K562 (cell line): ENCODE results near the gene POU3F1. TPM values are rescaled to one million over a fixed set of nuclear protein-coding genes. Genes with fewer than 3 reads are reported as not detected.

Experiments used
- ATAC-seq: fragments of 200-7000 bp; cut with Tn5 transposase; 3 replicates; pipeline ENCODE4 v1.9.1; 2020; ENCODE audit warnings: moderate library complexity
- BruUV-seq: library from RNA; stranded (reverse); fragments of 400-500 nt; replicated peaks from 2 replicates; lab custom pipeline; 2021; lab: Mats Ljungman, UMichigan
- CTCF ChIA-PET: fragments of 300-600 bp; formaldehyde crosslinking; extraction: SDS; loops from one replicate; lab custom pipeline; 2021; ENCODE audit warnings: low intra/inter-chr PET ratio; lab: Yijun Ruan, JAX
- POLR2A ChIA-PET: fragments of 300-600, 350-650 bp; sonication (Branson Sonifier 250); formaldehyde crosslinking; extraction: SDS; loops from one replicate; lab custom pipeline; 2021; ENCODE audit warnings: antibody characterized with exemption, inconsistent platforms; lab: Yijun Ruan, JAX
- DNase-seq, 4 experiments: peaks; one replicate each; pipeline versions ENCODE4 v3.0.0 to v3.0.0-alpha.2; 2011 to 2018; ENCODE audit warnings: low spot score in 3 of 4, mixed read lengths in 3 of 4; ENCODE audit errors: extremely low read depth in 1 of 4
- FAIRE-seq: peaks from 2 replicates; lab custom pipeline; 2011; peaks lifted over from hg19 to GRCh38; lab: Jason Lieb, UNC
- H2AFZ ChIP-seq: 2 replicates; pipeline ENCODE4 v1.6.0; 2011; ENCODE audit warnings: low read depth, low read length, control low read depth, inconsistent platforms
- H3K27ac ChIP-seq: fragments of 200-600 bp; 3 replicates; pipeline ENCODE4 v1.8.0; 2011; ENCODE audit warnings: low read depth, mild to moderate bottlenecking, control low read depth, inconsistent platforms, low read length, moderate library complexity, mixed read lengths; ENCODE audit errors: extremely low read depth
- H3K27me3 ChIP-seq, 2 experiments: fragments of 300-600 bp in 1 of 2; 2 replicates in 1 of 2; 3 replicates in 1 of 2; pipeline versions ENCODE4 v1.6.0 to v1.8.0; 2011; ENCODE audit warnings: inconsistent platforms in 2 of 2, low read length in 2 of 2, mild to moderate bottlenecking in 1 of 2, mixed read lengths in 1 of 2, moderate library complexity in 1 of 2; ENCODE audit not compliant: control insufficient read depth in 2 of 2, insufficient read depth in 2 of 2
- H3K36me3 ChIP-seq: fragments of 300-600 bp; 3 replicates; pipeline ENCODE4 v1.8.0; 2011; ENCODE audit warnings: mild to moderate bottlenecking, low read length, inconsistent platforms; ENCODE audit not compliant: control insufficient read depth, insufficient read depth
- H3K4me1 ChIP-seq, 2 experiments: fragments of 200-600 bp in 1 of 2; replicated peaks in 1 of 2; 2 replicates in 1 of 2; 3 replicates in 1 of 2; pipeline versions ENCODE4 v1.5.1 to v1.8.0; 2011; ENCODE audit warnings: inconsistent platforms in 2 of 2, low read length in 2 of 2, mild to moderate bottlenecking in 1 of 2, mixed read lengths in 1 of 2, moderate library complexity in 1 of 2; ENCODE audit not compliant: control insufficient read depth in 2 of 2, insufficient read depth in 2 of 2
- H3K4me2 ChIP-seq: 2 replicates; pipeline ENCODE4 v1.6.1; 2011; ENCODE audit warnings: low read length, control low read depth, inconsistent platforms, mixed read lengths; ENCODE audit not compliant: insufficient read depth
- H3K4me3 ChIP-seq: fragments of 200-600 bp; sonication (generic), shearing (Covaris generic); 2 replicates; pipeline ENCODE4 v1.5.1; 2016; ENCODE audit warnings: control low read depth, inconsistent platforms
- H3K79me2 ChIP-seq: fragments of 200-600 bp; 3 replicates; pipeline ENCODE4 v1.8.0; 2011; ENCODE audit warnings: low read length, inconsistent platforms; ENCODE audit not compliant: control insufficient read depth, insufficient read depth
- H3K9ac ChIP-seq, 2 experiments: 2 replicates each; pipeline versions ENCODE4 v1.6.0 to v1.6.1; 2011; ENCODE audit warnings: low read depth in 2 of 2, low read length in 2 of 2, control low read depth in 1 of 2, inconsistent platforms in 1 of 2, mild to moderate bottlenecking in 1 of 2, mixed read lengths in 1 of 2; ENCODE audit not compliant: insufficient read depth in 1 of 2
- H3K9me1 ChIP-seq: one replicate; pipeline ENCODE4 v1.6.0; 2011; ENCODE audit warnings: inconsistent platforms, mild to moderate bottlenecking, low read length, moderate library complexity; ENCODE audit not compliant: control insufficient read depth, insufficient read depth
- H3K9me3 ChIP-seq: replicated peaks from 2 replicates; pipeline ENCODE4 v1.5.1; 2011; ENCODE audit warnings: low read depth, low read length, inconsistent platforms; ENCODE audit not compliant: control insufficient read depth, insufficient read depth
- H4K20me1 ChIP-seq: replicated peaks from 2 replicates; pipeline ENCODE4 v1.6.1; 2011; ENCODE audit warnings: low read length, inconsistent platforms, mixed read lengths; ENCODE audit not compliant: control insufficient read depth, insufficient read depth
- EGR1 ChIP-seq: fragments of 450-650 bp; conservative IDR thresholded peaks from 2 replicates; pipeline ENCODE4 v1.6.1; 2017; ENCODE audit warnings: mild to moderate bottlenecking
- EHMT2 ChIP-seq: fragments of 450-650 bp; IDR thresholded peaks from 2 replicates; pipeline ENCODE4 v1.6.1; 2018; ENCODE audit warnings: antibody characterized with exemption
- TFAM ChIP-seq: fragments of 250-450 bp; sonication (Bioruptor Pico); conservative IDR thresholded peaks from 2 replicates; pipeline ENCODE4 v1.5.0; 2021; ENCODE audit warnings: mild to moderate bottlenecking, moderate library complexity
- UBTF ChIP-seq, 2 experiments: IDR thresholded peaks; 2 replicates each; pipeline ENCODE4 v1.6.1; 2012; ENCODE audit warnings: improper control_type of control experiment in 2 of 2, low read depth in 2 of 2, low read length in 2 of 2, borderline replicate concordance in 1 of 2
- ZNF197 ChIP-seq: fragments of 200-800 bp; sonication (Bioruptor generic); IDR thresholded peaks from 2 replicates; pipeline ENCODE4 v1.6.1; 2016; ENCODE audit warnings: low read depth, missing genetic modification characterization, missing compliant biosample characterization
- ZNF583 ChIP-seq: fragments of 250-450 bp; sonication (Bioruptor Pico); IDR thresholded peaks from 2 replicates; pipeline ENCODE4 v1.4.0; 2020
- ZNF695 ChIP-seq: fragments of 450-650 bp; formaldehyde crosslinking; IDR thresholded peaks from 2 replicates; pipeline ENCODE4 v1.4.0; 2020; ENCODE audit warnings: mild to moderate bottlenecking, moderate library complexity
- WGBS: fragments of 100-300 bp; shearing (Covaris generic); methylation state at CpG from one replicate; pipeline ENCODE4 v1.1.6; 2016; ENCODE audit warnings: low coverage, mixed read lengths; ENCODE audit not compliant: insufficient coverage; ENCODE audit errors: missing lambda C conversion rate; 5-methylcytosine and 5-hydroxymethylcytosine counted together
- in situ Hi-C: fragments of 300-500 bp; cut with MboI; formaldehyde crosslinking; loops from 4 replicates; pipeline ENCODE4 v1.15.0; 2018; ENCODE audit warnings: inconsistent platforms, mixed read lengths
- intact Hi-C: fragments of 100-400 bp; cut with micrococcal nuclease; formaldehyde crosslinking; loops from 2 replicates; pipeline ENCODE4 v1.14.2; 2022
- polyA plus RNA-seq, 8 experiments: library from polyadenylated mRNA; depleted of rRNA in 4 of 8; stranded (reverse) in 5 of 8; unstranded in 3 of 8; fragments of >200 nt; fragmentation: Nextera tagmentation in 2 of 8; fragmentation: Illumina TruSeq in 1 of 8; extraction: Ambion mirVana in 2 of 8; extraction: Trizol in 1 of 8; gene quantifications; 2 replicates each; pipeline versions ENCODE4 v1.2.1 to v1.2.3, GENCODE V29; 2011 to 2014; ENCODE audit warnings: inconsistent platforms in 1 of 8, missing spikeins in 1 of 8
- total RNA-seq, 7 experiments: library from RNA; depleted of rRNA in 6 of 7; stranded (reverse); fragments of >200 nt in 6 of 7; fragmentation: Illumina TruSeq in 2 of 7; extraction: Trizol in 2 of 7; gene quantifications; 2 replicates each; pipeline versions ENCODE4 v1.2.1 to v1.2.3, GENCODE V29; 2011 to 2021; ENCODE audit warnings: low replicate concordance in 1 of 7

POU3F1 gene
- total and polyA plus RNA-seq, 9 of the 15 experiments (the other 6 are each of a cell fraction or from before 2014, with no cell fraction given), result 0.09 TPM; not detected in 8

- no peak overlapping the region for H3K4me2 ChIP-seq
- H3K79me2 ChIP-seq, result no peaks in the 10 kb centered on the region
- ChIA-PET CTCF (no interaction called here), POLR2A (interaction anchor here (0.6 to 5.7 kb wide), 5 partner anchors 12 to 499 kb away, joined by 3 to 43 read pairs (median 4); no protein-coding TSS in a partner anchor)
- WGBS, result 21% methylated on average over 21 of the region's 21 CpGs
- H3K4me1 ChIP-seq, result peaks cover 6 to 24% of the 10 kb centered on the region in 2 experiments; a peak in 4 of 5 replicates
- peaks cover 25 to 48% of the 10 kb centered on the region in 2 experiments; a peak in 4 of 5 replicates for H3K27me3 ChIP-seq
- H4K20me1 ChIP-seq, result peaks cover 8% of the 10 kb centered on the region; the same call in 1 of the 2 replicates
- ATAC-seq (no peak), DNase-seq (no peak), FAIRE-seq (no peak)
- H3K9me3 ChIP-seq, result no peaks in the 10 kb centered on the region
- in situ Hi-C loops (loop anchor here (5.0 to 25.0 kb wide), 2 partner anchors 545 to 790 kb away; no protein-coding TSS in a partner anchor), intact Hi-C loops (loop anchor here (10.0 kb wide), 1 partner anchor 543 kb away; no protein-coding TSS in a partner anchor)
- no peak overlapping the region for H3K4me3 ChIP-seq
- no peak overlapping the region for H2AFZ ChIP-seq
- BruUV-seq, result no TSS peak
- no peak for TF ChIP-seq ZNF197 (CRISPR knock-in tag)
- TF ChIP-seq TFAM (CRISPR knock-in tag), result no peak
- 0 out of 2 replicates have a peak, but pooled peaks have one; percentile 18 for TF ChIP-seq EGR1
- TF ChIP-seq ZNF583 (CRISPR knock-in tag), result no peak
- TF ChIP-seq ZNF695 (CRISPR knock-in tag), result no peak
- TF ChIP-seq EHMT2, result no peak
- TF ChIP-seq UBTF (IDR thresholded peaks at IDR 0.05; ENCODE audit: borderline replicate concordance in 1 of 2, low read depth in 2 of 2, low read length in 2 of 2), result no peak
- H3K9ac ChIP-seq, result no peak overlapping the region; a peak in 1 of 4 replicates
- no peaks in the 10 kb centered on the region for H3K36me3 ChIP-seq
- H3K9me1 ChIP-seq, result no peaks in the 10 kb centered on the region
- no peak overlapping the region for H3K27ac ChIP-seq
These were observed 4.4 kb downstream of the POU3F1 start for GRCh38 chr1:38041936-38042834.
